ENCODE data around the gene SMPD1. TPM values are rescaled to one million over a fixed set of nuclear protein-coding genes. Genes with fewer than 3 reads are reported as not detected.

The SMPD1 gene
- total RNA-seq, 1 donor from 2014 or later: 48.6 TPM

DNA sequence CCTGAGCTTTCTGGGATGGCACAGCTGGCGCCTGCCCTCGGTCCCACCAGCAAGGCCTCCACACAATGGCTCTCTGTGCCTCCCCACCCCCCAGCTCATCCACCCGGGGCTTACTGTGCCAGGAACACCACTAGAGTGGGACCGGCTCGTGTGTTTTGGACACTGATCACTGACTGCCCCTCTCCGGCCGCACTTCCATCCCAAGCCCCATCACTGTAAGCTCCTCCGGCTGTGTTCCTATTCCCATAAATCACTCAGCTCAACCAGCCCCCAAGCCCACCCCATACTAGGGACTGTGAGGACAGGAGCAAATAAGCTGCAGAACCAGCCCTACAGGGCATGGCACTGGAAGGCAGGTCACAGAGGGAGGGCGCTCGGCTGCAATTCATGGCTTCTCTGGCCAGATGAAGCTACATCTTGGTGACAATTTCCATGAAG is 21.3 kb downstream of the SMPD1 start:
- intact Hi-C loops (cut with DNase I): no loop called here
- Histone ChIP-seq H3K36me3 (peaks cover 20 to 28% of the 10 kb centered on the region in 2 donors), H3K27ac (no peak overlapping the region), H3K27me3 (no peaks in the 10 kb centered on the region), H3K4me1 (peaks cover 0 to 8% of the 10 kb centered on the region in 2 donors), H3K9me3 (no peaks in the 10 kb centered on the region), H3K4me3 (no peak overlapping the region)
- TF ChIP-seq CTCF (IDR thresholded peaks at IDR 0.05): no peak
- DNase-seq (ENCODE audit: low spot score in 2 of 2): no peak

- DNase-seq (ENCODE audit: low spot score in 2 of 2): no peak
- Histone ChIP-seq H3K27me3 (no peaks in the 10 kb centered on the region), H3K36me3 (peaks cover 20 to 26% of the 10 kb centered on the region in 2 donors), H3K27ac (no peak overlapping the region), H3K4me1 (peaks cover 0 to 16% of the 10 kb centered on the region in 2 donors), H3K4me3 (no peak overlapping the region), H3K9me3 (no peaks in the 10 kb centered on the region)
- intact Hi-C loops (cut with DNase I): no loop called here
- TF ChIP-seq CTCF (IDR thresholded peaks at IDR 0.05): no peak
Measured at GRCh38 chr11:6413791-6414201, 23.5 kb downstream of the SMPD1 start.

DNA sequence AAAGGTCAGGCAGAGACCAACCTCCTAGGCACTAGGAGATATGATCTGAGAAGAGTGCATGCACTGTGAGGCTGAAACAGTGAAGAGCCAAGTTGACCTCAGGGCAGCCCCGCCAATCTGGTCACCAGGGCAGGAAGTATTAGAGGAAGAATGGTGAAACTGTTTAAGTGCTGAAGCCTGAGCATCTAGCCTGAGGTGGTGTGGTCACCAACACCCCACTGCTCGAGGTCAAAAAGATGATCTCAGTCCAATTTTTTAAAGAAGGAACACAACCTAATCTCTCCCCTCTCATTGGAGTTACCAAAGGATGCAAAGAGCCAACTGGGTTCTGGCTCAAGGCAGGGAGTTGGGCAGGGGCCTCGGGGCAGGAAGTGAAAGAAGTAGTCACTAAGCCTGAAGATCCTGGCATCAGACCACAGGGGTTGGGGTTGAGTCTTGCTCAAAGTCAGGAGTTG is 24.6 kb downstream of the SMPD1 start:
- Histone ChIP-seq H3K4me3 (no peak overlapping the region), H3K27ac (no peak overlapping the region), H3K4me1 (peaks cover 0 to 19% of the 10 kb centered on the region in 2 donors), H3K9me3 (no peaks in the 10 kb centered on the region), H3K36me3 (peaks cover 12 to 15% of the 10 kb centered on the region in 2 donors), H3K27me3 (no peaks in the 10 kb centered on the region)
- DNase-seq (ENCODE audit: low spot score in 2 of 2): no peak
- no peak for TF ChIP-seq CTCF (IDR thresholded peaks at IDR 0.05)
- intact Hi-C loops (cut with DNase I): loop anchor here (5.0 kb wide), 1 partner anchor 33 kb away; no protein-coding TSS in a partner anchor

DNA sequence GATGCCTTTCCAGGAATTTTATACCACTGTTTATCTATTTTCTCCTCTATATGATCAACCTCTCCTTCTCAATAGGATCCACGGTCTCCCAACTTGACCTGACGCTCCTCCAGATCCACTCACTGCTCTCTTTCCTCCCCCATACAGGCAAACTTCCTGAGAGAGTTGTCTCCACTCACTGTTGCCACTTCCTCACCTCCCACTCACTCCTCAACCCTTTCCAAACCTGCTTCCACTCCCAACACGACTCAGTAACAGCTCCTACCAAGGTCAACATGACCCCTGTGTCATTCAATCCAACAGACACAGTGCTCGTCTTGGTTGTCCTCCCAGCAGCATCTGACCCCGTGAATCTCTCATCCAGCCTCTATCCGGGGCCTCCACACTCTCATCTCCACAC is 25.5 kb downstream of the SMPD1 start:
- no peaks in the 10 kb centered on the region for H3K9me3 ChIP-seq
- no peaks in the 10 kb centered on the region for H3K27me3 ChIP-seq
- DNase-seq (ENCODE audit: low spot score in 2 of 2): no peak
- TF ChIP-seq CTCF (IDR thresholded peaks at IDR 0.05): no peak
- no peak overlapping the region for H3K4me3 ChIP-seq
- H3K27ac ChIP-seq: no peak overlapping the region
- peaks cover 0 to 22% of the 10 kb centered on the region in 2 donors for H3K4me1 ChIP-seq
- intact Hi-C loops (cut with DNase I): loop anchor here (5.0 kb wide), 1 partner anchor 33 kb away; no protein-coding TSS in a partner anchor
- peaks cover 4 to 6% of the 10 kb centered on the region in 2 donors for H3K36me3 ChIP-seq

- Histone ChIP-seq H3K27ac (peak overlapping the region; percentile 90 to 92), H3K4me1 (peaks cover 0 to 22% of the 10 kb centered on the region in 2 donors), H3K4me3 (peak overlapping the region; percentile 91 to 99), H3K9me3 (no peaks in the 10 kb centered on the region), H3K36me3 (no peaks in the 10 kb centered on the region), H3K27me3 (no peaks in the 10 kb centered on the region)
- no peak for DNase-seq (ENCODE audit: low spot score in 2 of 2)
- intact Hi-C loops (cut with DNase I): loop anchor here (2.0 to 5.0 kb wide), 2 partner anchors 36 to 63 kb away; partner anchors contain the start of genes ARFIP2 and TIMM10B
- TF ChIP-seq CTCF (IDR thresholded peaks at IDR 0.05): no peak
Measured at GRCh38 chr11:6417907-6418556, 27.8 kb downstream of the SMPD1 start.

Measured in ascending aorta (tissue), 2 donors.